Chondrocyte (in vitro differentiated cells): ENCODE measurements around the gene C2. TPM values are rescaled to one million over a fixed set of nuclear protein-coding genes. Genes with fewer than 3 reads are reported as not detected.

Source experiments
- DNase-seq: peaks from one replicate; pipeline ENCODE4 v3.0.0; 2021; ENCODE audit warnings: mixed read lengths, low spot score
- H3K27ac Mint-ChIP-seq: one replicate; pipeline ENCODE4 v1.8.0; 2021; ENCODE audit warnings: mild to moderate bottlenecking, moderate library complexity, mixed read lengths; ENCODE audit not compliant: unreplicated experiment
- H3K27me3 Mint-ChIP-seq: 2 replicates; pipeline ENCODE4 v1.8.0; 2021; ENCODE audit warnings: low read depth, mixed read lengths
- H3K36me3 Mint-ChIP-seq: 2 replicates; pipeline ENCODE4 v1.8.0; 2021; ENCODE audit warnings: low read depth, mixed read lengths
- H3K4me1 Mint-ChIP-seq: 2 replicates; pipeline ENCODE4 v1.8.0; 2021; ENCODE audit warnings: low read depth, mild to moderate bottlenecking, mixed read lengths
- H3K4me3 Mint-ChIP-seq: one replicate; pipeline ENCODE4 v1.8.0; 2021; ENCODE audit warnings: mild to moderate bottlenecking, moderate library complexity, mixed read lengths; ENCODE audit not compliant: unreplicated experiment
- H3K9me3 Mint-ChIP-seq: 2 replicates; pipeline ENCODE4 v1.8.0; 2021; ENCODE audit warnings: low read depth, mixed read lengths
- total RNA-seq: library from RNA; stranded (reverse); gene quantifications from 3 replicates; pipeline ENCODE4 v1.2.1, GENCODE V29; 2021
- TF ChIP-seq, protein P1 (sequence below): fragments of 200-600 bp; sonication (generic); IDR thresholded peaks from 2 replicates; pipeline ENCODE4 v1.5.0; 2021; ENCODE audit warnings: antibody characterized with exemption, mild to moderate bottlenecking, moderate library complexity

The C2 gene
- total RNA-seq, 1 donor from 2014 or later, result 0.52 TPM

DNA sequence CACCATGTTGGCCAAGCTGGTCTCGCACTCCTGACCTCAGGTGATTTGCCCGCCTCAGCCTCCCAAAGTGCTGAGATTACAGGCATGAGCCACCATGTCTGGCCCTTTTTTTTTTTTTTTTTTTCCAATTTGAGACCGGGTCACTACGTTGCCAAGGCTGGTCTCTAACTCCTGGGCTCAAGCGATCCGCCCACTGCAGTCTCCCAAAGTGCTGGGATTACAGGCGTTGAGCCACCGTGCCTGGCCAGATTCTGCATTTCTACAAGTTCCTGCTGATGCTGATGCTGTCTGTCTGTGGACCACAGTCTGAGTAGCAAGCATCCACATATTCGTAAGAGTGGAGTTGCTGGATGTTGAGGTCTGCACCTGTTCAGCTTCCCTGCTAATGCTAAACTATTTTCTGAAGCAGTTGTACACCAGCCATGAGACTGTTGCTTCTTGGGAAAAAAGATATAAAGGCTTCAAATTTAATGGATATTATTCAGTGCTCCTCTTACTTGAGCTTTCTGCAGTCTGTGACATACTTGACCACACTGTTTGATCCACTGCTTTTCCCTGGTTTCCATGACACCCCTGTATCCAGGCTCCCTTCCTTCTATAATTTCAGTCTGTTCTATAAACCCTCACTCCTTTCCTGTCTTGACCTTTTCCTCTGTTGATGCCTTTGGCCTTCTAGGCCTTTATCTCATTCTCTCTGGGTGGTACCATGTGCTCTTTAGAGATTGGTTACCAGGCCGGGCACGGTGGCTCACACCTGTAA, 15.5 kb upstream of the C2 start:
- TF ChIP-seq, protein P1, sequence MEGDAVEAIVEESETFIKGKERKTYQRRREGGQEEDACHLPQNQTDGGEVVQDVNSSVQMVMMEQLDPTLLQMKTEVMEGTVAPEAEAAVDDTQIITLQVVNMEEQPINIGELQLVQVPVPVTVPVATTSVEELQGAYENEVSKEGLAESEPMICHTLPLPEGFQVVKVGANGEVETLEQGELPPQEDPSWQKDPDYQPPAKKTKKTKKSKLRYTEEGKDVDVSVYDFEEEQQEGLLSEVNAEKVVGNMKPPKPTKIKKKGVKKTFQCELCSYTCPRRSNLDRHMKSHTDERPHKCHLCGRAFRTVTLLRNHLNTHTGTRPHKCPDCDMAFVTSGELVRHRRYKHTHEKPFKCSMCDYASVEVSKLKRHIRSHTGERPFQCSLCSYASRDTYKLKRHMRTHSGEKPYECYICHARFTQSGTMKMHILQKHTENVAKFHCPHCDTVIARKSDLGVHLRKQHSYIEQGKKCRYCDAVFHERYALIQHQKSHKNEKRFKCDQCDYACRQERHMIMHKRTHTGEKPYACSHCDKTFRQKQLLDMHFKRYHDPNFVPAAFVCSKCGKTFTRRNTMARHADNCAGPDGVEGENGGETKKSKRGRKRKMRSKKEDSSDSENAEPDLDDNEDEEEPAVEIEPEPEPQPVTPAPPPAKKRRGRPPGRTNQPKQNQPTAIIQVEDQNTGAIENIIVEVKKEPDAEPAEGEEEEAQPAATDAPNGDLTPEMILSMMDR, result no peak
- Mint-ChIP-seq H3K9me3 (no peaks in the 10 kb centered on the region), H3K4me3 (no peak overlapping the region), H3K36me3 (no peaks in the 10 kb centered on the region), H3K27ac (peak overlapping the region; percentile 80), H3K27me3 (peaks cover 2% of the 10 kb centered on the region), H3K4me1 (peaks cover 24% of the 10 kb centered on the region)
- no peak for DNase-seq

DNA sequence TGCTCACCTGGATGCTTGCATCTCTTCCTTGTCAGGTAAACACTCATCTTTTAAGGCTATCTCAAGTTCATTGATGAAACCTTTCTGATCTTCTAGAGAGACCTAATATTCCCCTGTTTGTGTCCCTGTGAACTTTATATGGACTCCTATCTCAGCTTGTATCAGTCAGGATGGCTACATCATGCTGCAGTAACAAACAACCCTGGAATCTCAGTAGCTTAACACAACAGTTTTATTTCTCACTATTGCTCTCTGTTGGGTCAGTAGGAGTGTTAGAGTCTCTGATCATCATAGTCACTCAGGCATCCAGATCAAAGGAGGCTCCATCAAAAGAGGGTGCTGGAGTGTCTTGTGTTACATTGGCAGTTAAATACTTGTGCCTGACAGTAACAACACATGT, 12.2 kb upstream of the C2 start:
- H3K27me3 Mint-ChIP-seq, result peaks cover 2% of the 10 kb centered on the region
- no peak overlapping the region for H3K27ac Mint-ChIP-seq
- H3K4me3 Mint-ChIP-seq, result no peak overlapping the region

DNA sequence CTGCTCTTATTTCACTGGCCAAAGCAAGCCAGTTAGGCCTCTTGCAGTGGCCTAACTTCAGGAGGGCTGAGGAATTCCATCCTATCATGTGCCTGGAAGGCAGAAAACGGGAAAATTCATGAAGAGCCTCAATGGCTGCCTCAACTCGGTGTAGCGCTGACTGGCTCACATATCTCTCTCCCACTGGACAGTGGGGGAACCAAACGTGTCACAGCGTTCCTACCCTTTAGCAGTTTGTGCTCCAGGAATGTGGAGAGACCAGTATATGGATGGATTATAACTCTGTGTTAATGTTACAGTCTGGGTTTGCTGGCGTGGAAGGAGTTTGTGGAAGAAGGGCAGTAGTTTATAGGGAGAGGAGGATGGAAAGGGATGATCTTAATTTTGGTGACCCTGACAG, 11.8 kb upstream of the C2 start:
- H3K9me3 Mint-ChIP-seq, result no peaks in the 10 kb centered on the region
- peaks cover 2% of the 10 kb centered on the region for H3K27me3 Mint-ChIP-seq
- peak overlapping the region; percentile 33 for H3K27ac Mint-ChIP-seq
- H3K4me3 Mint-ChIP-seq, result no peak overlapping the region
- H3K36me3 Mint-ChIP-seq, result no peaks in the 10 kb centered on the region
- TF ChIP-seq, protein P1, result no peak
- peaks cover 12% of the 10 kb centered on the region for H3K4me1 Mint-ChIP-seq
- DNase-seq, result no peak

More for the DNA sequence above, 12.2 kb upstream of the C2 start:
- no peaks in the 10 kb centered on the region for H3K36me3 Mint-ChIP-seq
- H3K4me1 Mint-ChIP-seq, result peaks cover 14% of the 10 kb centered on the region
- H3K9me3 Mint-ChIP-seq, result no peaks in the 10 kb centered on the region
- TF ChIP-seq, protein P1, result no peak
- DNase-seq, result no peak

DNA sequence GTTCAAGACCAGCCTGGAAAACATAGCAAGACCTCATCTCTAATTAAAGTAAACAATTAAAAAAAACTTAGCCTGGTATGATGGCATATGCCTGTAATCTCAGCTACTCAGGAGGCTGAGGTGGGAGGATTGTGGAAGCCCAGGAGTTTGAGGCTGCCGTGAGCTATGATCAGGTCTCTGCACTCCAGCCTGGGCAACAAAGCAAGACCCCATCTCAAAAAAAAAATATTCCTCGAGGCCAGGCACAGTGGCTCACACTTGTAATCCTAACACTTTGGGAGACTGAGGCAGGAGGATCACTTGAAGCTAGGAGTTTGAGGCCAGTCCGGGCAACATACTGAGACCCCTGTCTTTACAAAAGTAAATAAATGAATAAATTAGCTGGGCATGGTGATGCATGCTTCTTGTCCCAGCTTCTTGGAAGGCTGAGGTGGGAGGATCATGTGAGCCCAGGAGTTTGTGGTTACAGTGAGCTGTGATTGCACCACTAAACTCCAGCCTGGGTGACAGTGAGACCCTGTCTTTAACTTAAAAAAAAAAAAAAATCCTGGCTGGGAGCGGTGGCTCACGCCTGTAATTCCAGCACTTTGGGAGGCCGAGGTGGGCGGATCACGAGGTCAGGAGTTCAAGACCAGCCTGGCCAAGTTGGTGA, 9.3 kb upstream of the C2 start:
- H3K27me3 Mint-ChIP-seq, result peaks cover 2% of the 10 kb centered on the region
- H3K4me1 Mint-ChIP-seq, result no peaks in the 10 kb centered on the region
- H3K9me3 Mint-ChIP-seq, result no peaks in the 10 kb centered on the region
- DNase-seq, result no peak
- no peak overlapping the region for H3K4me3 Mint-ChIP-seq
- no peaks in the 10 kb centered on the region for H3K36me3 Mint-ChIP-seq
- TF ChIP-seq, protein P1, result no peak
- H3K27ac Mint-ChIP-seq, result no peak overlapping the region

DNA sequence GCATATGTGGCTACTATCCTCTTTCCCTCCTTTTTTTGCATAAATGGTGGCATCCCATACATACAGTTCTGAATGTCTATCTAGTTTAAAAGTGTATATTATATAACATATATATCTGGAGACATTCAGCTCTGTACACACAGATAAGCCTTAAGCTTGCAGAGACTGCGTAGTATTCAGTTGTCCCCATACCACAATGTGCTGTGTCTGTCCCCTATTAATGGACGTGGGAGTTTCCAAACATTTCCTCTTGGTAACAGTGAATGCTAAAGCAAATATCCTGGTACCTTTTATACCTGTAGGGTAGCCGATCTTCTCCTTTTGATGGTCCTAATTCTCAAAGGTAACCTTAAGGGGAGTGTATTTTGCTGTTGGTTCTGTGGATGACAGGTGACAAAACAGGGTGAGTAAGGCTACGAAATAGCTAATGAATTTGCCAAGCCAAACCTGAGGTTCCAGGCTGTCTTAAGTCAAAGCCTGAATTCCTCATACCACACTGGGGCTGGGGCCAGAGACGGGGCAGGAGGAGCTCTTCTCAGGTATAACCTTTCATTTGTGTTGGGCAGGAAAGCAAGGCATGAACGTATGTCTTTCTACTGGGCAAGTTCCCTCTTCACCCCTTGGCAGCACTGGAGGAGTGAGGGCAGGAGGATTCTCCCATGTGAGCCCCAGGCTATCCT, 7.8 kb upstream of the C2 start:
- DNase-seq, result no peak
- Mint-ChIP-seq H3K27ac (no peak overlapping the region), H3K4me3 (no peak overlapping the region), H3K27me3 (peaks cover 2% of the 10 kb centered on the region), H3K36me3 (no peaks in the 10 kb centered on the region), H3K9me3 (no peaks in the 10 kb centered on the region), H3K4me1 (no peaks in the 10 kb centered on the region)
- TF ChIP-seq, protein P1, result no peak
